ACHN (cell line): ENCODE results near the gene GPX3.

Experiments
- DNase-seq: peaks from one replicate; pipeline ENCODE4 v3.0.0-alpha.2; 2015
- in situ Hi-C: cut with HindIII; loops from 2 replicates; pipeline ENCODE4 v1.10.0; 2017; ENCODE audit warnings: low sequenced_read_pairs, low pct_ligation_motif_present, low pct_unique_long_range_greater_than_20kb

GPX3 gene

GRCh38 chr5:151008210-151008491 is 12.2 kb upstream of the GPX3 start:
- no peak for DNase-seq
- in situ Hi-C loops, result no loop called here

- no peak for DNase-seq
- in situ Hi-C loops, result no loop called here
Observed at GRCh38 chr5:151008906-151009305, 11.5 kb upstream of the GPX3 start.

- DNase-seq, result no peak
- in situ Hi-C loops, result no loop called here
Observed at GRCh38 chr5:151012862-151013261, 7.5 kb upstream of the GPX3 start.

GRCh38 chr5:151014680-151015343 is 5.6 kb upstream of the GPX3 start:
- peak; percentile 23 for DNase-seq
- in situ Hi-C loops, result no loop called here

- no peak for DNase-seq
- in situ Hi-C loops, result no loop called here
Observed at GRCh38 chr5:151015974-151016587, 4.3 kb upstream of the GPX3 start.

- DNase-seq, result no peak
- in situ Hi-C loops, result no loop called here
Observed at GRCh38 chr5:151016700-151017099, 3.7 kb upstream of the GPX3 start.

- DNase-seq, result no peak
- in situ Hi-C loops, result no loop called here
Observed at GRCh38 chr5:151017897-151018296, 2.5 kb upstream of the GPX3 start.

GRCh38 chr5:151018846-151019245 is 1.5 kb upstream of the GPX3 start:
- in situ Hi-C loops, result no loop called here
- no peak for DNase-seq

GRCh38 chr5:151019331-151019730 is 1.1 kb upstream of the GPX3 start:
- in situ Hi-C loops, result no loop called here

GRCh38 chr5:151021746-151022145 is 1.4 kb downstream of the GPX3 start:
- DNase-seq, result no peak
- in situ Hi-C loops, result no loop called here

More at GRCh38 chr5:151019331-151019730, 1.1 kb upstream of the GPX3 start:
- DNase-seq, result no peak

GRCh38 chr5:151022511-151023018 is 2.2 kb downstream of the GPX3 start:
- DNase-seq, result no peak
- in situ Hi-C loops, result no loop called here

- no peak for DNase-seq
Observed at GRCh38 chr5:151023047-151023615, 2.7 kb downstream of the GPX3 start.

GRCh38 chr5:151023651-151024050 is 3.3 kb downstream of the GPX3 start:
- in situ Hi-C loops, result no loop called here
- DNase-seq, result no peak

More at GRCh38 chr5:151023047-151023615, 2.7 kb downstream of the GPX3 start:
- in situ Hi-C loops, result no loop called here

GRCh38 chr5:151024440-151025249 is 4.3 kb downstream of the GPX3 start:
- no peak for DNase-seq
- in situ Hi-C loops, result no loop called here

- in situ Hi-C loops, result no loop called here
- DNase-seq, result no peak
Observed at GRCh38 chr5:151025250-151025606, 4.8 kb downstream of the GPX3 start.

GRCh38 chr5:151026088-151026487 is 5.7 kb downstream of the GPX3 start:
- DNase-seq, result no peak
- in situ Hi-C loops, result no loop called here

GRCh38 chr5:151026679-151027078 is 6.3 kb downstream of the GPX3 start:
- in situ Hi-C loops, result no loop called here
- no peak for DNase-seq

- in situ Hi-C loops, result no loop called here
- DNase-seq, result no peak
Observed at GRCh38 chr5:151027961-151028479, 7.6 kb downstream of the GPX3 start.

- DNase-seq, result no peak
- in situ Hi-C loops, result no loop called here
Observed at GRCh38 chr5:151028717-151029116, 8.3 kb downstream of the GPX3 start.
